HepG2 (cell line): ENCODE results near the gene LBX2. TPM values are rescaled to one million over a fixed set of nuclear protein-coding genes. Genes with fewer than 3 reads are reported as not detected.

Source experiments
- AGO1 ChIP-seq: fragments of 200-400 bp; formaldehyde crosslinking; IDR thresholded peaks from 2 replicates; pipeline ENCODE4 v1.6.1; 2017; ENCODE audit warnings: mild to moderate bottlenecking, low read depth, low read length, moderate library complexity; ENCODE audit not compliant: poor library complexity, severe bottlenecking
- CSRNP2 ChIP-seq: sonication (generic); formaldehyde crosslinking; conservative IDR thresholded peaks from 2 replicates; pipeline ENCODE4 v1.8.0; 2022; ENCODE audit warnings: low read depth, missing genetic modification reagents
- DPF2 ChIP-seq: sonication (generic); formaldehyde crosslinking; IDR thresholded peaks from 2 replicates; pipeline ENCODE4 v1.4.0; 2020; ENCODE audit warnings: mild to moderate bottlenecking, low read depth, missing genetic modification reagents, borderline replicate concordance
- FUBP1 ChIP-seq: sonication (generic); formaldehyde crosslinking; IDR thresholded peaks from 2 replicates; pipeline ENCODE4 v1.5.1; 2020; ENCODE audit warnings: missing genetic modification reagents, mild to moderate bottlenecking, borderline replicate concordance
- HOXA7 ChIP-seq: sonication (generic); formaldehyde crosslinking; IDR thresholded peaks from 2 replicates; pipeline ENCODE4 v1.8.1; 2022; ENCODE audit warnings: mild to moderate bottlenecking, missing genetic modification reagents, moderate library complexity
- KDM5A ChIP-seq: fragments of 200-600 bp; sonication (generic); IDR thresholded peaks from 2 replicates; pipeline ENCODE4 v1.7.0; 2018; ENCODE audit warnings: antibody characterized with exemption, mild to moderate bottlenecking, low read length, borderline replicate concordance
- PCBP1 ChIP-seq: fragments of 200-400 bp; formaldehyde crosslinking; IDR thresholded peaks from 2 replicates; pipeline ENCODE4 v1.6.1; 2017; ENCODE audit warnings: mild to moderate bottlenecking, low read depth, low read length, borderline replicate concordance
- RELA ChIP-seq: sonication (generic); formaldehyde crosslinking; IDR thresholded peaks from 2 replicates; pipeline ENCODE4 v1.4.0; 2020; ENCODE audit warnings: missing genetic modification reagents
- SMYD3 ChIP-seq: sonication (generic); formaldehyde crosslinking; IDR thresholded peaks from 2 replicates; pipeline ENCODE4 v1.8.1; 2023; ENCODE audit warnings: mild to moderate bottlenecking, missing genetic modification reagents
- STAG1 ChIP-seq: sonication (generic); formaldehyde crosslinking; IDR thresholded peaks from 2 replicates; pipeline ENCODE4 v1.4.0; 2020; ENCODE audit warnings: missing genetic modification reagents
- ZBTB44 ChIP-seq: sonication (generic); formaldehyde crosslinking; IDR thresholded peaks from 2 replicates; pipeline ENCODE4 v1.4.0; 2020; ENCODE audit warnings: missing genetic modification reagents
- ZFYVE20 ChIP-seq: sonication (generic); formaldehyde crosslinking; IDR thresholded peaks from 2 replicates; pipeline ENCODE4 v1.8.0; 2023; ENCODE audit warnings: low read depth, mild to moderate bottlenecking, moderate library complexity, missing genetic modification reagents, borderline replicate concordance
- ZHX2 ChIP-seq, 2 experiments: sonication (generic) in 1 of 2; formaldehyde crosslinking in 1 of 2; IDR thresholded peaks; 2 replicates each; pipeline versions ENCODE4 v1.6.1 to v1.9.0; 2014 to 2022; ENCODE audit warnings: antibody characterized with exemption in 1 of 2, borderline replicate concordance in 1 of 2, inconsistent platforms in 1 of 2, low read depth in 1 of 2, missing genetic modification reagents in 1 of 2
- ZNF143 ChIP-seq: sonication (generic); formaldehyde crosslinking; IDR thresholded peaks from 2 replicates; pipeline ENCODE4 v1.4.0; 2020; ENCODE audit warnings: missing genetic modification reagents
- ZNF274 ChIP-seq: sonication (generic); formaldehyde crosslinking; IDR thresholded peaks from 2 replicates; pipeline ENCODE4 v1.5.1; 2020; ENCODE audit warnings: mild to moderate bottlenecking, missing genetic modification reagents
- ZNF747 ChIP-seq: sonication (generic); formaldehyde crosslinking; IDR thresholded peaks from 2 replicates; pipeline ENCODE4 v1.8.1; 2023; ENCODE audit warnings: missing genetic modification reagents, mild to moderate bottlenecking, borderline replicate concordance
- polyA plus RNA-seq, 8 experiments: library from polyadenylated mRNA; depleted of rRNA in 3 of 8; stranded (reverse) in 7 of 8; unstranded in 1 of 8; fragments of >200 nt; fragmentation: Illumina TruSeq in 4 of 8; extraction: Trizol in 4 of 8; gene quantifications; 2 replicates each; pipeline versions ENCODE4 v1.2.1 to v1.2.3, GENCODE V29; 2011 to 2016; ENCODE audit warnings: low read depth in 4 of 8, missing spikeins in 1 of 8, mixed read lengths in 1 of 8; ENCODE audit not compliant: insufficient read depth in 1 of 8
- total RNA-seq, 5 experiments: library from RNA; depleted of rRNA; stranded (reverse); fragments of >200 nt; fragmentation: Illumina TruSeq; extraction: Trizol; gene quantifications; 2 replicates each; pipeline ENCODE4 v1.2.3, GENCODE V29; 2016; ENCODE audit warnings: low read depth in 1 of 5

Gene LBX2
- total and polyA plus RNA-seq, 2 of the 13 experiments (the other 11 are each of a cell fraction or from before 2014, with no cell fraction given) = 6.4 to 8.1 TPM

- TF ChIP-seq ZHX2 (IDR thresholded peaks at IDR 0.05; ENCODE audit: low read depth) (peak; percentile 99), ZHX2 (CRISPR knock-in tag; IDR thresholded peaks at IDR 0.05; ENCODE audit: borderline replicate concordance) (no peak), ZBTB44 (CRISPR knock-in tag) (peak; percentile 68; the same call in 1 of the 2 replicates), CSRNP2 (CRISPR knock-in tag) (no peak), ZNF143 (peak; percentile 84), ZNF747 (peak; percentile 74; the same call in 1 of the 2 replicates), RELA (peak; percentile 96), AGO1 (no peak), SMYD3 (peak; percentile 61; the same call in 1 of the 2 replicates), ZFYVE20 (CRISPR knock-in tag) (no peak), FUBP1 (CRISPR knock-in tag) (peak; percentile 97; the same call in 1 of the 2 replicates), ZNF274 (CRISPR knock-in tag) (peak; percentile 85), HOXA7 (no peak), STAG1 (CRISPR knock-in tag) (peak; percentile 43), DPF2 (no peak), KDM5A (peak; percentile 98), PCBP1 (peak; percentile 90; the same call in 1 of the 2 replicates)
These were observed 44.5 kb downstream of the LBX2 start, which contains the start of gene INO80B (continued) for GRCh38 chr2:74454654-74455511.
